ENCODE measurements around the gene RPL37.

GRCh38 chr5:40781843-40782409, 53.1 kb downstream of the RPL37 start:
- TF ChIP-seq ZBTB8A (tag by site-specific recombination; IDR thresholded peaks at IDR 0.05) (no peak), CTCF (tag by site-specific recombination; IDR thresholded peaks at IDR 0.05) (no peak), REPIN1 (tag by site-specific recombination; IDR thresholded peaks at IDR 0.05; ENCODE audit: low read depth) (no peak), ZNF555 (tag by site-specific recombination; conservative IDR thresholded peaks at IDR 0.05) (no peak), ZNF138 (tag by site-specific recombination; IDR thresholded peaks at IDR 0.05; ENCODE audit: borderline replicate concordance) (no peak), YY1 (tag by site-specific recombination; IDR thresholded peaks at IDR 0.05) (no peak), ZSCAN30 (tag by site-specific recombination; IDR thresholded peaks at IDR 0.05) (no peak), ZNF266 (tag by site-specific recombination; IDR thresholded peaks at IDR 0.05; ENCODE audit: low read depth) (no peak)
- TF ChIP-seq, protein P1, sequence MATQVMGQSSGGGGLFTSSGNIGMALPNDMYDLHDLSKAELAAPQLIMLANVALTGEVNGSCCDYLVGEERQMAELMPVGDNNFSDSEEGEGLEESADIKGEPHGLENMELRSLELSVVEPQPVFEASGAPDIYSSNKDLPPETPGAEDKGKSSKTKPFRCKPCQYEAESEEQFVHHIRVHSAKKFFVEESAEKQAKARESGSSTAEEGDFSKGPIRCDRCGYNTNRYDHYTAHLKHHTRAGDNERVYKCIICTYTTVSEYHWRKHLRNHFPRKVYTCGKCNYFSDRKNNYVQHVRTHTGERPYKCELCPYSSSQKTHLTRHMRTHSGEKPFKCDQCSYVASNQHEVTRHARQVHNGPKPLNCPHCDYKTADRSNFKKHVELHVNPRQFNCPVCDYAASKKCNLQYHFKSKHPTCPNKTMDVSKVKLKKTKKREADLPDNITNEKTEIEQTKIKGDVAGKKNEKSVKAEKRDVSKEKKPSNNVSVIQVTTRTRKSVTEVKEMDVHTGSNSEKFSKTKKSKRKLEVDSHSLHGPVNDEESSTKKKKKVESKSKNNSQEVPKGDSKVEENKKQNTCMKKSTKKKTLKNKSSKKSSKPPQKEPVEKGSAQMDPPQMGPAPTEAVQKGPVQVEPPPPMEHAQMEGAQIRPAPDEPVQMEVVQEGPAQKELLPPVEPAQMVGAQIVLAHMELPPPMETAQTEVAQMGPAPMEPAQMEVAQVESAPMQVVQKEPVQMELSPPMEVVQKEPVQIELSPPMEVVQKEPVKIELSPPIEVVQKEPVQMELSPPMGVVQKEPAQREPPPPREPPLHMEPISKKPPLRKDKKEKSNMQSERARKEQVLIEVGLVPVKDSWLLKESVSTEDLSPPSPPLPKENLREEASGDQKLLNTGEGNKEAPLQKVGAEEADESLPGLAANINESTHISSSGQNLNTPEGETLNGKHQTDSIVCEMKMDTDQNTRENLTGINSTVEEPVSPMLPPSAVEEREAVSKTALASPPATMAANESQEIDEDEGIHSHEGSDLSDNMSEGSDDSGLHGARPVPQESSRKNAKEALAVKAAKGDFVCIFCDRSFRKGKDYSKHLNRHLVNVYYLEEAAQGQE (tag by site-specific recombination; IDR thresholded peaks at IDR 0.05) = no peak
- TF ChIP-seq, protein P2, sequence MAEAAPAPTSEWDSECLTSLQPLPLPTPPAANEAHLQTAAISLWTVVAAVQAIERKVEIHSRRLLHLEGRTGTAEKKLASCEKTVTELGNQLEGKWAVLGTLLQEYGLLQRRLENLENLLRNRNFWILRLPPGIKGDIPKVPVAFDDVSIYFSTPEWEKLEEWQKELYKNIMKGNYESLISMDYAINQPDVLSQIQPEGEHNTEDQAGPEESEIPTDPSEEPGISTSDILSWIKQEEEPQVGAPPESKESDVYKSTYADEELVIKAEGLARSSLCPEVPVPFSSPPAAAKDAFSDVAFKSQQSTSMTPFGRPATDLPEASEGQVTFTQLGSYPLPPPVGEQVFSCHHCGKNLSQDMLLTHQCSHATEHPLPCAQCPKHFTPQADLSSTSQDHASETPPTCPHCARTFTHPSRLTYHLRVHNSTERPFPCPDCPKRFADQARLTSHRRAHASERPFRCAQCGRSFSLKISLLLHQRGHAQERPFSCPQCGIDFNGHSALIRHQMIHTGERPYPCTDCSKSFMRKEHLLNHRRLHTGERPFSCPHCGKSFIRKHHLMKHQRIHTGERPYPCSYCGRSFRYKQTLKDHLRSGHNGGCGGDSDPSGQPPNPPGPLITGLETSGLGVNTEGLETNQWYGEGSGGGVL (tag by site-specific recombination; IDR thresholded peaks at IDR 0.05) = no peak

Data from HEK293 (cell line).